ENCODE results near the gene RCAN2. TPM values are rescaled to one million over a fixed set of nuclear protein-coding genes. Genes with fewer than 3 reads are reported as not detected.
"Not testable (repeated sequence)": the region's sequence is repeated elsewhere in the genome, so short reads cannot be mapped to it uniquely, and the experiment has no call there.

RCAN2 gene
- total RNA-seq, 1 donor from 2014 or later: 0.07 TPM

GRCh38 chr6:46405620-46406180 is 85.5 kb downstream of the RCAN2 start:
- not testable (repeated sequence) for H3K4me1 Mint-ChIP-seq, H3K9me3 Mint-ChIP-seq

DNA sequence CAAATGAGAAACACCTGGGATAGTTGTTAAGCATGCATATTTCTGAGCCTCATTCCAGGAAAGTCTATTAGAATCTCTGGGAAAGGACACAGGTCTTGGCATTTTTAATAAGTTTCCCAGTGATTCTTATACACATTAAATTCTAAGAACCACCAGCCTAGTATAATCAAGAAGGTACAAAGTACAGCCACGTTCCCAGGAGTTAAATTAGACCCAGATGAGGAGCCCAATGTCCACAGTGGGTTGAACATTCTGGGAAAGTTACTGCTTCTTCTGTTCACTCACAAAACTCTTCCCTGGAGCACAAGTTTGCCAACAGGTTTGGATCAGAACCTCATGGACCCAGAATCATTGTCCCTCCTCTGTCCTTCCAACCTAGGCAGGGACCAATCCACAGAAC is 90.4 kb downstream of the RCAN2 start:
- intact Hi-C loops (cut with micrococcal nuclease): no loop called here

More at GRCh38 chr6:46405620-46406180, 85.5 kb downstream of the RCAN2 start:
- DNase-seq; H3K4me3 Mint-ChIP-seq; H3K27ac Mint-ChIP-seq; H3K27me3 Mint-ChIP-seq; intact Hi-C loops (cut with micrococcal nuclease); H3K36me3 Mint-ChIP-seq (ENCODE audit: low read depth): not testable (repeated sequence)

DNA sequence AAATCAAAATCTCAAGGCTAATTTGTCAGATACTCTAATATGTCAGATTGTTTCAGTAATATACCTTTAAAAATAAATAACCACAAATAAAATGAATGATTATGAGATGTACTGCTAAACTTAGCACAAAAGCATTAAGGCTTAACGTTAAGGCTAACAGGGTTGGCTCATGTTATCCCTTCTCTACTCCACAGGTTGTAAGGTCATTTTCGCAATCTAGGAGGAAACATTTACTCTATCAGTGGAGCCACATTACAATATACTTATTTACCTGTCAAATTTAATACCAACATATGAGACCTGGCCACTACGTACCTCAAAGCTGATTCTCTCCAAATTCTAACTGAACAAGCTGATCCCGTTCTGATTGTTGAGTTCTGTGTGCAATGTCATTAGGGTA is 95.7 kb downstream of the RCAN2 start:
- no peak for DNase-seq
- intact Hi-C loops (cut with micrococcal nuclease): no loop called here
- Mint-ChIP-seq H3K4me1 (no peaks in the 10 kb centered on the region), H3K9me3 (peaks cover 3% of the 10 kb centered on the region), H3K4me3 (no peak overlapping the region), H3K27me3 (peaks cover 34% of the 10 kb centered on the region), H3K36me3 (ENCODE audit: low read depth) (no peaks in the 10 kb centered on the region), H3K27ac (no peak overlapping the region)

More for the DNA sequence above, 90.4 kb downstream of the RCAN2 start:
- Mint-ChIP-seq H3K36me3 (ENCODE audit: low read depth) (no peaks in the 10 kb centered on the region), H3K27ac (no peak overlapping the region), H3K9me3 (no peaks in the 10 kb centered on the region), H3K4me1 (no peaks in the 10 kb centered on the region), H3K4me3 (no peak overlapping the region), H3K27me3 (peaks cover 19% of the 10 kb centered on the region)
- no peak for DNase-seq

- H3K9me3 Mint-ChIP-seq: peaks cover 3% of the 10 kb centered on the region
- no peaks in the 10 kb centered on the region for H3K4me1 Mint-ChIP-seq
- peaks cover 22% of the 10 kb centered on the region for H3K27me3 Mint-ChIP-seq
- no peak overlapping the region for H3K4me3 Mint-ChIP-seq
- DNase-seq: no peak
- intact Hi-C loops (cut with micrococcal nuclease): no loop called here
- H3K27ac Mint-ChIP-seq: no peak overlapping the region
- no peaks in the 10 kb centered on the region for H3K36me3 Mint-ChIP-seq (ENCODE audit: low read depth)
These were observed 97.3 kb downstream of the RCAN2 start for GRCh38 chr6:46393940-46394337.

GRCh38 chr6:46393161-46393939 is 97.9 kb downstream of the RCAN2 start:
- DNase-seq: no peak
- Mint-ChIP-seq H3K4me3 (no peak overlapping the region), H3K27ac (no peak overlapping the region), H3K27me3 (peaks cover 19% of the 10 kb centered on the region), H3K9me3 (peaks cover 3% of the 10 kb centered on the region), H3K36me3 (ENCODE audit: low read depth) (no peaks in the 10 kb centered on the region), H3K4me1 (no peaks in the 10 kb centered on the region)
- intact Hi-C loops (cut with micrococcal nuclease): no loop called here

DNA sequence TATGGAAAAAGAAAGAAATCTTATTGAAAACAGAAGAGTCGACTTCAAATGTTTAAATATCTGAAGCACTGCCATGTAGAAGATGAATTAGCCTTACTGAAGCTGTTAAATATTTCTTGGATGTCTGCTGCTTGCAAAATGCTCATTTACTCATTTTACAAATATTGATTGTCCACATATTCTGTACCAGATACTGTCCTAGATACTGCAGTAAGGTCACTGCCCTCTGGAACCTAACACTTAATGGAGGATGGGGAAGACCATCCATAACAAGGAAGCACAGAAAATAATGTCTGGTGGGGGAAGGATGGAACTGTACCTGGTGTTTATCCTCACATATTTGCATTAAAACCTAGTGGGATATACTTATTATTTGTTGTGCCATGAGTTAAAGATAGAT is 99.0 kb downstream of the RCAN2 start:
- H3K27me3 Mint-ChIP-seq: peaks cover 19% of the 10 kb centered on the region
- H3K4me1 Mint-ChIP-seq: no peaks in the 10 kb centered on the region
- H3K36me3 Mint-ChIP-seq (ENCODE audit: low read depth): no peaks in the 10 kb centered on the region
- no peak for DNase-seq
- intact Hi-C loops (cut with micrococcal nuclease): no loop called here
- H3K27ac Mint-ChIP-seq: no peak overlapping the region
- no peak overlapping the region for H3K4me3 Mint-ChIP-seq
- H3K9me3 Mint-ChIP-seq: peaks cover 3% of the 10 kb centered on the region

DNA sequence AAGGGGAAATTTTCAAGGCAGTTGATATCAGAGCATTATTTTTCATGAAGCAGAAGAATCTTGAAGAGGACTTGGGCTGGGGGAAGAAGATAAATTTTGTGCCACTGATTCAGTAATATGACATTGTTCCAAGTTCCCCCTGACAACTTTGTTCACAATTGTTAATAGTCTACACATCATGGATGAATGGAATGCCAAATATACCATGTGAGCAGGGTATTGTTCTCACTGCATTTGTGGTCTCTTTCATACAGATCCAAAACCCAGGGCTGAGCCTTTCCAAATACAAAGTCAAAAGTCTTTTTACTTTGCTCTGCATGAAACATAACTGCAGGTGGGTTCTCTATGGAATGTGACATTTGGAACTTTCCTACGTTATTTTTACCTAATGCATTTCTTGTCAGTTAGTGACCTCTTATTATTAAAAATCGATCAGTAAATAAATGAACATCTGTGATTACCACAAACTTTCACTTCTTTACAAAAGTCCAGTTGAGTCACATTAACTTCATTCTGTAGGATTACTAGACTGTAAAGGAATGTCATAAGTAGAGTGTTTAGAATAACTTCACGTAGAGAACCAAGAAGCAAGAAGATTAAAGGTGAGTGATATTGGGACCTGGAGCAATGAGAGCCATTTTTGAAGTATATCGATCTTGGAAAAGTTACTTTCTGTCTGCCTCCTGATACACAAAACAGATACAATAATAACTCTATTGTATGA is 100.9 kb downstream of the RCAN2 start:
- no peaks in the 10 kb centered on the region for H3K36me3 Mint-ChIP-seq (ENCODE audit: low read depth)
- DNase-seq: no peak
- peaks cover 16% of the 10 kb centered on the region for H3K27me3 Mint-ChIP-seq
- H3K27ac Mint-ChIP-seq: no peak overlapping the region
- H3K4me3 Mint-ChIP-seq: no peak overlapping the region
- H3K4me1 Mint-ChIP-seq: no peaks in the 10 kb centered on the region
- intact Hi-C loops (cut with micrococcal nuclease): no loop called here
- H3K9me3 Mint-ChIP-seq: peaks cover 6% of the 10 kb centered on the region

DNA sequence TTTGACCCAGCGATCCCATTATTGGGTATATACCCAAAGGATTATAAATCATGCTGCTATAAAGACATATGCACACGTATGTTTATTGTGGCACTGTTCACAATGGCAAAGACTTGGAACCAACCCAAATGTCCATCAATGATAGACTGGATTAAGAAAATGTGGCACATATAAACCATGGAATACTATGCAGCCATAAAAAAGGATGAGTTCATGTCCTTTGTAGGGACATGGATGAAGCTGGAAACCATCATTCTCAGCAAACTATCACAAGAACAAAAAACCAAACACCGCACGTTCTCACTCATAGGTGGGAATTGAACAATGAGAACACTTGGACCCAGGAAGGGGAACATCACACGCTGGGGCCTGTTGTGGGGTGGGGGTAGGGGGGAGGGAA is 103.5 kb downstream of the RCAN2 start:
- DNase-seq; H3K27ac Mint-ChIP-seq; intact Hi-C loops (cut with micrococcal nuclease); H3K36me3 Mint-ChIP-seq (ENCODE audit: low read depth); H3K27me3 Mint-ChIP-seq; H3K4me3 Mint-ChIP-seq; H3K9me3 Mint-ChIP-seq; H3K4me1 Mint-ChIP-seq: not testable (repeated sequence)

DNA sequence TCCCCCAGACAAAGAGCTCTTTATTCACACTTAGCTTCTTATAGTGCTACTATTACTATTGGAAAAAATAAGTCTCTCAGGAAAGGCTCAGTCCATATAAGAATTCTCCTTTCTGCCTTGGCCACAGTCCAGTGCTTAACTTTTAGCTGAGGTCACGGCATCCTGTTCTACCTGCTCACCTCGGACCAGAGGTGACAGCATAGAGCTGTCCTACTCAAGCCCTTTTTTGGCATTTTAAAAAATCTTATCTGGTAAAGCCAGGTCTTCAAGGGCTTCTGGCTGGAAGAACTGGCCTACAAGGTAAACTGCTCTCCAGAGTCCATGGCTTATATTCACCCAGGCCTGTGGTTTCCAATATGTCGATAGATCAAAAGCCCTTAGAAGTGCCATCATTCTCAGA is 109.7 kb downstream of the RCAN2 start:
- peaks cover 1% of the 10 kb centered on the region for H3K9me3 Mint-ChIP-seq
- no peaks in the 10 kb centered on the region for H3K36me3 Mint-ChIP-seq (ENCODE audit: low read depth)
- intact Hi-C loops (cut with micrococcal nuclease): no loop called here
- H3K27ac Mint-ChIP-seq: no peak overlapping the region
- DNase-seq: no peak
- H3K4me3 Mint-ChIP-seq: no peak overlapping the region
- H3K27me3 Mint-ChIP-seq: peaks cover 18% of the 10 kb centered on the region
- peaks cover under 1% of the 10 kb centered on the region for H3K4me1 Mint-ChIP-seq

DNA sequence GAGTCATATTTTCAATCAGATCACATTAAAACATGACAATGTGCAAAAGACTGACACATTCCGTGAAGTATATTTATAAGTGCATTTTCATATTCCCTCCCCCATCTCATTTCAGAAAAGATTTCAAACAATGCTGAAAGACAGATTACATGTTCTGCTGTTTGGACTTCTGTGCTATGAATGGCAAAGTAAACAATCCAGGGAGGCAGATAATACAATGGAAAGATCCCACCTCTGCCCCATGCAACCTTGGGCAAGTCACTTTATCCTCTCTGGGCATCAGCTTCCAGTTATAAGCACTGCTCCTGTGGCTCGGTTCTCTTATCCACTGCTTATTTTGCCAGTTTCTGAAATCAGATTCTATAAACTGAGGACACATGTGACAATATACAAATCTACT is 110.2 kb downstream of the RCAN2 start:
- peaks cover 18% of the 10 kb centered on the region for H3K27me3 Mint-ChIP-seq
- peaks cover under 1% of the 10 kb centered on the region for H3K9me3 Mint-ChIP-seq
- H3K36me3 Mint-ChIP-seq (ENCODE audit: low read depth): no peaks in the 10 kb centered on the region
- peaks cover 5% of the 10 kb centered on the region for H3K4me1 Mint-ChIP-seq
- no peak overlapping the region for H3K27ac Mint-ChIP-seq
- DNase-seq: no peak
- H3K4me3 Mint-ChIP-seq: no peak overlapping the region
- intact Hi-C loops (cut with micrococcal nuclease): no loop called here

DNA sequence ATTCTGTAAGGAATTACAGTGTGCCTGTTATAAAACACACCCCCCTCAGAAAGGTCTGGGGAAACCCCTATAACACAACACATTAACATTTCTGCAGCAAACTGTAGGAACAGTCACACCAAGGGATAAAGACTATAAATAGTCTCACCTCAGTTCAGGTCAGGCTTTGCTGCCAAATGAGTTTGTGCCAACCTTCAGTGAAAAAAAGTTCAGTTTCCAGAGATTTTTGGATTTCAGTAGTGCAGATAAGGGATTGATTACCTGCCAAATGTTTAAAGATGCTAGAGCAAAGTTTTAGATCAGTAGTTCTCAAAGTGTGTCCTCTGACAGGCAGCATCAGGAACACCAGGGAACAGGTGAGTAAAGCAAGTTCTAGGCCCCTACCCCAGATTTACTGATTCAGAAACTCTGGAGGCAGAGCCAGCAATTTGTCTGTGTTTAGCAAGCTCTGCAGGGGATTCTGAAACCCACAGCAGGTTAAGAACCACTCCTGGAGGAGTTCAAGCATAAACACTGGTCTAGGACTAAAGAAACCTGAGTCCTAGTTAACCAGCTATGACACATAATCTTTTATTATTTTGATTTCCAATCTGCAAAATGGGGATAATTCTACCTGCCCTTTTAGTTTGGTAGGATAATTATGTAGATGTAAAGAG is 111.0 kb downstream of the RCAN2 start:
- H3K27ac Mint-ChIP-seq: no peak overlapping the region
- no peak overlapping the region for H3K4me3 Mint-ChIP-seq
- peaks cover 4% of the 10 kb centered on the region for H3K9me3 Mint-ChIP-seq
- intact Hi-C loops (cut with micrococcal nuclease): no loop called here
- H3K27me3 Mint-ChIP-seq: peaks cover 18% of the 10 kb centered on the region
- no peak for DNase-seq
- no peaks in the 10 kb centered on the region for H3K36me3 Mint-ChIP-seq (ENCODE audit: low read depth)
- H3K4me1 Mint-ChIP-seq: peaks cover 5% of the 10 kb centered on the region

DNA sequence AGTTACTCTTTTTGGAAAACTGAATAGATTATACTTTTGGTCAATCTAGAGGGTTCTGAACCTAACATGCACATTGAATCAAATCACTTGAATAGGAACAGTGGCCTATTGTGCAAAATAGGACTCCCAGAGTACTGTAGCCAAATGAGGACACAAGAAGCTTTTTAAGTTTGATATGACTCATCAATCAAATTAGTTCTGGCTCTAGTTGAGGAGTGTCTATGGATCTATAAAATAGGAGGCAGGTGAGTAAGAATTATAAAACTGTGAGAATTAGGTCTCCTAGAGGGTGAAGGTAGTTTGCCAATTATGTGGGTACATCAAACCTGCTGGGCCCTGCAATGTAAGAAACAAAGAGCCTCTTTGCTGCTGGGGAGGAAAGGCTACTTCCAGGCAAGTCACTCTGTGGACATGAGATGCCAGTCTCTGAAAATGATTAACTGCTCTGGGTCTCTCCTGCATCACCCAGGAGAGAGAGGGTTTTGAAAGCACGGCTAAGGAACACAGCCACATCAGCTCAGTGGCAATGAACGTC is 112.3 kb downstream of the RCAN2 start:
- DNase-seq: no peak
- intact Hi-C loops (cut with micrococcal nuclease): no loop called here
- Mint-ChIP-seq H3K4me3 (no peak overlapping the region), H3K4me1 (peaks cover 5% of the 10 kb centered on the region), H3K9me3 (peaks cover 4% of the 10 kb centered on the region), H3K27ac (no peak overlapping the region), H3K36me3 (ENCODE audit: low read depth) (no peaks in the 10 kb centered on the region), H3K27me3 (peaks cover 13% of the 10 kb centered on the region)

DNA sequence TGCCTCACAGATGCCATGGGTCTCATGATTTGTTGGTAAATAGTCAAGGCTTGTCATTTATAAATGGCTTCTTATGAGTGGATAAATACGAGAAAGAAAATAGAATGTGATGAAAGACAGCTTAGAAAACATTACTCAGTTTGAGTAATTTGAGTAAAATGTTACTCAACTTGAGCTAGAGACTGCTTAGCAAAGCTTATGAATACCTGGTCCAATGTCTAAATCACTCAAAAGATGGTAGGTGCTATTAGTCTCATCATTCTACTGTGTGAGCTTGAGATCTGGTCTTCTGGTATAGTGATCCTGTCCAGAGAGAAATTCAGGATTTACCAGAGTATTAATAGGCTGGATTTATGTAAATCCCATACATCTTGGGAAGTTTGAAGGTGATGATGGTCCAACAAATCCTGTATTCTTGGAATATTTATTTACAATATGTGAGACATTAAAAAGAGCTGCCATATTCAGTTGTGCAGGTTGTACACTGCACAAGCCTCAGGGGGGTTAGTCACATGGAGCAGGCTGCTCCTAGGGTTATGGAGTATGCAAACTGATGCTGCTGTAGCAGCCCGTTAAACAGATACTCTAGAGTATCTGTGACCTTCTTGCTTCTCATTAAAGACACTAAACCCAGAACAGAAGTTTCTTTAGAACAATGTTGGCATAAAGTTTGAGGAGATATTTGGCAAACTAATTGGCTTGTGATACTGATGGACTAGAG is 112.9 kb downstream of the RCAN2 start:
- Mint-ChIP-seq H3K27me3 (peaks cover 13% of the 10 kb centered on the region), H3K27ac (no peak overlapping the region), H3K4me1 (peaks cover 5% of the 10 kb centered on the region), H3K4me3 (no peak overlapping the region), H3K36me3 (ENCODE audit: low read depth) (no peaks in the 10 kb centered on the region), H3K9me3 (peaks cover 4% of the 10 kb centered on the region)
- DNase-seq: no peak
- intact Hi-C loops (cut with micrococcal nuclease): no loop called here

All from activated CD4-positive, alpha-beta T cell treated with anti-CD3 and anti-CD28 coated beads, Interleukin-2, amount 10 ng/mL, durations not matched to agents 24 days and 14 days (primary cell).